ENCODE measurements around the gene STIM1.
A peak's percentile ranks its signal among the peaks of the same experiment; 100 is the strongest.

Gene STIM1

GRCh38 chr11:3831378-3832239 is 23.9 kb upstream of the STIM1 start:
- no peak for DNase-seq

- no peak for DNase-seq
These were observed 22.6 kb upstream of the STIM1 start for GRCh38 chr11:3832816-3833215.

GRCh38 chr11:3833449-3833848 is 22.0 kb upstream of the STIM1 start:
- DNase-seq = no peak

DNA sequence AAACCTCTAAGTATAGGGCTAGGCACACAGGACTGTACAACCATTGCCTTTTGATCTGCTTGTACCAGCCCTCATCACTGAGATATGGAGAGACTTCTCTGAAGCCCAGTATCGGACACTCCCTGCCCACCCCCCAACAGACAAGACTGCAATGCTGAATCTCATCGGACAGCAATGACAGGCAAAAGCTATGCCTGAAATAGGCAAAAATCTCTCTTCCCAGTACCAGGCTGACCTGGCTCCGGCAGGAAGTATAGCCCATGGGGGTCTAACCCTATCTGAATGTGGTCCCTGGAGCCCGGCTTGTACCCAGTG is 21.2 kb upstream of the STIM1 start:
- DNase-seq = no peak

- DNase-seq = no peak
These were observed 20.6 kb upstream of the STIM1 start for GRCh38 chr11:3834664-3835461.

- no peak for DNase-seq
These were observed 19.7 kb upstream of the STIM1 start for GRCh38 chr11:3835751-3836150.

GRCh38 chr11:3836903-3837302 is 18.6 kb upstream of the STIM1 start:
- no peak for DNase-seq

GRCh38 chr11:3837793-3838192 is 17.7 kb upstream of the STIM1 start:
- no peak for DNase-seq

DNA sequence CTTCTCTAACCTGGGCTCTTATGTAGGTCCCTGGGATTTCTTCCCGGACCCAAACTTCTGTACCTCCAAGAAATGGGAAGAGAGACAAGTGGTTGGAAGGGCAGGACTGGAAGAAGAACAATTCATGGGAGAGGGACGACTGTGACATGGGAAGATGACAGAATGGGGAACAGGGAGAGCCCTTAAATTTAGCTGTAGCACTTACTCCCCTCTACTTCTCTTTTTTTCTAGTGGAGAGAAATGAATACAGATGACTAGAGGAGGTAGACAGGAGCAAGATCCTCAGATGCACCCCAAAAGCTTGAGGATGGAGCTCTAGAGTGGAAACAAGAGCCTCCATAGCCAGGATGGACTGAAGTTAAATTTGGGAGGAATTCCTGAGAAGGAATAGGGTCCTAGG is 17.0 kb upstream of the STIM1 start:
- no peak for DNase-seq

- DNase-seq = peak; percentile 39
These were observed 15.2 kb upstream of the STIM1 start for GRCh38 chr11:3840004-3840869.

DNA sequence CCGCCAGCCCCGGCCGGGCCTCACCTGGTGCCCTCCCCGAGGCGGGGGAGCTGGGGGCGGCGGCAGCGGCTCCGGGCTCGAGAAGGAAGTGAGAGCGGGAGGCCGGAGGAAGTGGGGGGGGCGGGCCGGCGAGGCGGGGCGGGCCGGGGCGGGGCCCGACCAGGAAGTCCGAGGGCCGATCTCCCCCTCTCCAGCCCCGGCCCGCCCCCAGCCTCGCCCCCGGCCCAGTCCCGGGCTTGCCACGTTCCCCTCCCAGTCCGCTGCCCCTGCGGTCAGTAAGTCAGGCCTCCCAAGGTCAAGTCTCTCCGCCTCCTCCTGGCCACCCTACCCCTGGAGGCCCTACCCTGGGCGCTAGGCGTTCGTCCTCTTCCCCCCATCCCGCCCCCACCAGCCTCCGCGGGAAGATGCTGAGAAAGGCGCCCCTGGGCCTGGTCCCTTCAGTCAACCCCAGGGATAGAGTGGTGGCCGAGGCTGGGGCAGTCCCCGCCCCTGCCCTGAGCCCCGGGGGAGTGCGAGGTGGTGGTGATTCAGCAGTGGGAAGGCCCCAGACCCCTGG is 14.5 kb upstream of the STIM1 start, which contains the start of gene RHOG:
Gene RHOG, minus strand, starts transcription at position 90 of the 556 bp plus-strand sequence. CDS start 12,821 bp downstream, outside the sequence.
- DNase-seq = peak; percentile 89

GRCh38 chr11:3841426-3842350 is 13.8 kb upstream of the STIM1 start:
- DNase-seq = peak; percentile 84

GRCh38 chr11:3843326-3843725 is 12.1 kb upstream of the STIM1 start:
- no peak for DNase-seq

GRCh38 chr11:3845246-3845645 is 10.2 kb upstream of the STIM1 start:
- DNase-seq = no peak

DNA sequence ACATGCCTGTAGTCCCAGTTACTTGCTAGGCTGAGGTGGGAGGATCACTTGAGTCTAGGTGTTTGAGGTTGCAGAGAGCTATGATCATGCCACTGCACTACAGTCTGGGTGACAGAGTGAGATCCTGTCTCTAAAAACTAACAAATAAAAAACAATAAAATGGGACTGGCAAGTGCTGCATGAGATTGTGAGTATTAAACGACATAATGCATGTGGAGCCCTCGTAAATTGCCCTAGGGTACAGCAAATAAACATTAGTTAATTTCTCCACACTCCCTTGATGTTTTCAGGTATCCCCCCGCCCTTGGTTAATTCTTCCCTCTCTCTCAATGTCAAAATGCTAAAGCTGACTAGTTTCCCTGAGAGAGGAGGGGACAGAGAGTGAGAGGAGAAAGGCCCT is 9.8 kb upstream of the STIM1 start:
- no peak for DNase-seq

DNA sequence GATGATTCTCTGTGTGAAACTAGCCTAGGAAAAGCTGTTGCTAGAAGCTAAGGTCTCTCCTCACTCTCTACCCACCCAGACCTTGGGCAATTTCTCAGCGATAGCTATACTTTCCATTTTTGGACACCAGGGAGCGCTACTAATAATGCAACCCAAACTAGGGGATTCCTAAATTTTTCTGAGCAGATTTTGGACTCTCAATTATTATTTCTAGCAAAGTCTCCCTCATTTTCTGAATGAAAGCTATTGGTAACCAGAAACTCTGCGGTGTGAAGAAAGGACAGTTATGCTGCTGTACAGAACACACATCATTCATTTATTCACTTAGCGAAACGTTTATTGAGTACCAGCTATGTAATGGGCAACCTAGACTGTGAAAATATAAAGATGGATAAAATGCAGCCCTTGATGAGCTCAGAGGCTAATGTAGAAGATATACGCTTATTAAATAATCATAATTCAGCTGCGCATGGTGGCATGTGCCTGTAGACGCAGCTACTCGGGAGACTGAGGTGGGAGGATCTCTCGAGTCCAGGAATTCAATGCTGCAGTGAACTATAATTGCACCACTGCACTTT is 6.1 kb upstream of the STIM1 start:
- peak; percentile 29 for DNase-seq

DNA sequence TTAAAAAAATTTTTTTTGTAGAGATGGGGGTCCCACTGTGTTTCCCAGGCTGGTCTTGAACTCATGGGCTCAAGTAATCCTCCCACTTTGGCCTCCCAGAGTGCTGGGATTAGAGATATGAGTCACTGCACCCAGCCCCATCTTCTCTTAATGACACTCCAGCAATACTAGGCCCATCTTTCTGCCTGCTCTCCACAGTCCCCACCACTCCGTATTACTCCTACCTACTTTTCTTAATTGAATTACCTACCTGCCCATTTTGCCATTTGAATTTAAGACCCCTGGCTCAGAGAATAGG is 2.0 kb upstream of the STIM1 start:
- no peak for DNase-seq

- no peak for DNase-seq
These were observed 1.4 kb upstream of the STIM1 start for GRCh38 chr11:3853899-3854659.

- DNase-seq = no peak
These were observed 846 bp upstream of the STIM1 start for GRCh38 chr11:3854660-3854976.

DNA sequence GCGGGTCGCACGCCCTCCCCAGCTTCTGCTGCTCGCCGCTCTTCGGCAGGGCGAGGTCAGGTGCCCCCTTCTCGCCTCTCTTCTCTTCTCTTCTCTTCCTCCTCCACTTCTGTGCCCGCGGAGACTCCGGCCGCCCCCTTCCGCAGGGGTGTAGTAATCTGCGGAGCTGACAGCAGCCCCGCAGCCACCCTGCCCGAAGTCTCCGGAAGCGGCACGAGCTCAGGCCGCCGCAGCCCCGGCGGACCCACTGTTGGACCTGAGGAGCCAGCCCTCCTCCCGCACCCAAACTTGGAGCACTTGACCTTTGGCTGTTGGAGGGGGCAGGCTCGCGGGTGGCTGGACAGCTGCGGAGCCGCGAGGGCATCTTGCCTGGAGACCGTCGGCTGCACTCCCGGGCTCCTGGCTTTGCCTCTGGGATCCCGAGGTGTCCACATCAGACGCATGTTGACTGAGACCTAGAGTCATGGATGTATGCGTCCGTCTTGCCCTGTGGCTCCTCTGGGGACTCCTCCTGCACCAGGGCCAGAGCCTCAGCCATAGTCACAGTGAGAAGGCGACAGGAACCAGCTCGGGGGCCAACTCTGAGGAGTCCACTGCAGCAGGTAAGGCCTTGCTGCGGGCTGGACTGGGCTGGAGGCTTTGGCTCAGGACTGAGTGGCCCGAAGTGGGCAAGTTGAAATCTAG is 486 bp downstream of the STIM1 start:
- peak; percentile 65 for DNase-seq
